ENCODE measurements around the gene ZAR1. TPM values are rescaled to one million over a fixed set of nuclear protein-coding genes. Genes with fewer than 3 reads are reported as not detected.
"Not testable (repeated sequence)": the region's sequence is repeated elsewhere in the genome, so short reads cannot be mapped to it uniquely, and the experiment has no call there.

ZAR1 gene
- total RNA-seq = not detected
- polyA plus RNA-seq = not detected
- long read RNA-seq, donor 1 = 0 reads
- long read RNA-seq, donor 2 = 0 reads
- long read RNA-seq, donor 3 = 0 reads

GRCh38 chr4:48490012-48490679 lies at the start of gene ZAR1:
Gene ZAR1 (plus strand): TSS chr4:48490252. CDS start chr4:48490292, 40 bp downstream.
- no peak for TF ChIP-seq CTCF (IDR thresholded peaks at IDR 0.05)
- DNase-seq (peak in 1 of 2 donors; percentile 17), ATAC-seq (peak in 3 of 8 donors; percentile 41 to 53 (median 49))
- Histone ChIP-seq H3K9me3 (no peaks in the 10 kb centered on the region), H3K27ac (no peak within 1 kb of the TSS), H3K27me3 (peaks cover 8 to 72% (median 65%) of the 10 kb centered on the region in 7 donors), H3K36me3 (no peaks in the 10 kb centered on the region), H3K4me3 (peak within 1 kb of the TSS; percentile 14 to 54 (median 38)), H3K4me1 (peaks cover 0 to 12% (median 8%) of the 10 kb centered on the region in 9 donors)
- intact Hi-C loops (cut with DNase I) = no loop called here
- WGBS, 2 donors = 1 to 2% methylated on average over 64 to 80 of the region's 80 CpGs

GRCh38 chr4:48440914-48441313 lies 49.1 kb upstream of the ZAR1 start:
- H3K4me1 ChIP-seq = peaks cover 0 to 13% (median 4%) of the 10 kb centered on the region in 9 donors
- intact Hi-C loops (cut with DNase I) = loop anchor here in 1 of 10 donors (10.0 kb wide), 2 partner anchors 104 to 524 kb away; no protein-coding TSS in a partner anchor
- not testable (repeated sequence) for H3K4me3 ChIP-seq, DNase-seq, H3K36me3 ChIP-seq, ATAC-seq, H3K27ac ChIP-seq, H3K9me3 ChIP-seq, H3K27me3 ChIP-seq
- WGBS, 2 donors = 76 to 86% methylated on average over 5 of the region's 5 CpGs

- Histone ChIP-seq H3K36me3 (no peaks in the 10 kb centered on the region), H3K9me3 (no peaks in the 10 kb centered on the region), H3K4me3 (no peak overlapping the region), H3K27ac (no peak overlapping the region), H3K4me1 (no peaks in the 10 kb centered on the region), H3K27me3 (no peaks in the 10 kb centered on the region)
- WGBS, 2 donors = 12 to 17% methylated on average over 3 of the region's 3 CpGs
- intact Hi-C loops (cut with DNase I) = loop anchor here in 5 of 10 donors (2.0 to 10.0 kb wide), 5 partner anchors 97 to 519 kb away; no protein-coding TSS in a partner anchor
- peak; percentile 37 to 75 (median 63) for TF ChIP-seq CTCF (IDR thresholded peaks at IDR 0.05)
- DNase-seq (no peak), ATAC-seq (no peak)
Measured at GRCh38 chr4:48445704-48446103, 44.3 kb upstream of the ZAR1 start.

GRCh38 chr4:48446642-48447041 lies 43.4 kb upstream of the ZAR1 start:
- intact Hi-C loops (cut with DNase I) = loop anchor here in 5 of 10 donors (2.0 to 10.0 kb wide), 5 partner anchors 96 to 518 kb away; no protein-coding TSS in a partner anchor
- DNase-seq = no peak
- TF ChIP-seq CTCF (IDR thresholded peaks at IDR 0.05) = no peak
- Histone ChIP-seq H3K9me3 (no peaks in the 10 kb centered on the region), H3K27ac (no peak overlapping the region), H3K4me3 (no peak overlapping the region), H3K36me3 (no peaks in the 10 kb centered on the region), H3K4me1 (no peaks in the 10 kb centered on the region), H3K27me3 (no peaks in the 10 kb centered on the region)
- no peak for ATAC-seq
- 90 to 93% methylated on average over 1 of the region's 1 CpG for WGBS, 2 donors

GRCh38 chr4:48449151-48449550 lies 40.9 kb upstream of the ZAR1 start:
- WGBS, 2 donors = 88 to 90% methylated on average over 10 of the region's 10 CpGs
- no peaks in the 10 kb centered on the region for H3K27me3 ChIP-seq
- no peaks in the 10 kb centered on the region for H3K9me3 ChIP-seq
- TF ChIP-seq CTCF (IDR thresholded peaks at IDR 0.05) = no peak
- no peaks in the 10 kb centered on the region for H3K4me1 ChIP-seq
- intact Hi-C loops (cut with DNase I) = loop anchor here in 4 of 10 donors (5.0 to 10.0 kb wide), 4 partner anchors 93 to 516 kb away; no protein-coding TSS in a partner anchor
- DNase-seq (no peak), ATAC-seq (no peak)
- H3K27ac ChIP-seq = no peak overlapping the region
- no peaks in the 10 kb centered on the region for H3K36me3 ChIP-seq
- H3K4me3 ChIP-seq = no peak overlapping the region
